ENCODE results near the gene CDKAL1.
"Not testable (repeated sequence)": the region's sequence is repeated elsewhere in the genome, so short reads cannot be mapped to it uniquely, and the experiment has no call there.

The CDKAL1 gene

DNA sequence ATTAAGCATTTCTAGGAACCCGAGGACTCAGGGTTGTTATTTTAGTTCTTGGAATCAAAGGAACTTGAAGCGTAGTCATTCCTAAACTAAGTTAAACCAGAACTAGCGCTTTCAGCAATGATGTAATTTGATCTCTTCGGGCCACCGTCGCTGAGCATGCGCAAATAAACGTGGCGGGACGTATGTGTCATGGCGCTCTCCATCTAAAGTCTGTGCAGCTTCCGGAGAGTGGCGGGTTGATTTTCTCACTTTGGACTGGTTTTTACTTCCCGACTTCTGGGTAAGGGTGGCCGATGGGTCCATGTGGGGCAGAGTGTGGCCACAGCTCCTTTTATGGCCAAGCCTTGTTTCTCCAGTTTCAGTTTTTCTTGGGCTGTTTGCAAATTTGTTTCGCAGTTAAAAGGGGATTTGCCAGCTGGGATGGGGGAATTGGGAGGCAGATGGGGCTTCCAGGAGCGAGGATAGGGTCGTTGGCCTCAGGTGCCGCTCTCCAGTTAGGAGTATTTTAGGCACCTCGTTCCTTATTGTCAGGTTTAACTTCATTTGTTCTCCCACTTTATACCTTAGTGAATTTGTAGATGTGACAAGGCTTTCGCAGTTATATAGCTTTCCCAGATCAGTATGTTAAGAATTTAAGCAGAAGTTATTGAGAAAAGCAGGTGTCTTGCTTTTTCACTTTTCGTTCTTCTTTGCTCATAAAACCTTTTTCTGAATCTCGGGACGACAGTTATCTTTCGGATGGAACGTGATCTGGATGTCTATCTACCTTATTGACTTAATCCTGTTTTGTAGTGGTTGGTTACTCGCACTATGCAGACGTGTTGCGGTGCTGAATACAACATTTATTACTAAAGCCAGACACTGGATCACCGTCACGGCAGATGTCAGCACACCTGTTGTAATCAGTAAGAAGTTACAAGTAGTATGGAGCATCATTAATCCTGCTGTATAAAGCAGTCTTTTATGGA, at the start of gene CDKAL1:
Gene CDKAL1 (plus strand): TSS at position 163 of the 968 bp plus-strand sequence. CDS start 11,894 bp downstream, outside the sequence.
- DNase-seq: peak; percentile 97

DNA sequence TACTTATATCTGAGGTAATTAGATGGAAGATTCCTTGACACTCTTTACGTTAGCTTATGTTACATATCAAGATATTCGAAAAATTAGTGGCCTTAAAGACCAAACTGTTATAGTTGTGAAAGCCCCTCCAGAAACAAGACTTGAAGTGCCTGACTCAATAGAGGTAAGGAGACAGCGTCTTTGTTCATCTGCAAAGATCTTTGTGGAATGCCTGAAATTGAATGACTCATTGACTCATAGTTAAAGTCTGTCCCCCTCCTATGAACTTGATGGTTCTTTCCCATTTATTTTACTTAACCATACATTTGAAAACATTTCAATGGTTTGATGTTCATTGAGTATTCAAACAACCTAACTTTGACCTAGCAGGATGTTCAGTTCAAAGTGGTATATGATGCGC, 47.6 kb upstream of the CDKAL1 start:
- DNase-seq: no peak

DNA sequence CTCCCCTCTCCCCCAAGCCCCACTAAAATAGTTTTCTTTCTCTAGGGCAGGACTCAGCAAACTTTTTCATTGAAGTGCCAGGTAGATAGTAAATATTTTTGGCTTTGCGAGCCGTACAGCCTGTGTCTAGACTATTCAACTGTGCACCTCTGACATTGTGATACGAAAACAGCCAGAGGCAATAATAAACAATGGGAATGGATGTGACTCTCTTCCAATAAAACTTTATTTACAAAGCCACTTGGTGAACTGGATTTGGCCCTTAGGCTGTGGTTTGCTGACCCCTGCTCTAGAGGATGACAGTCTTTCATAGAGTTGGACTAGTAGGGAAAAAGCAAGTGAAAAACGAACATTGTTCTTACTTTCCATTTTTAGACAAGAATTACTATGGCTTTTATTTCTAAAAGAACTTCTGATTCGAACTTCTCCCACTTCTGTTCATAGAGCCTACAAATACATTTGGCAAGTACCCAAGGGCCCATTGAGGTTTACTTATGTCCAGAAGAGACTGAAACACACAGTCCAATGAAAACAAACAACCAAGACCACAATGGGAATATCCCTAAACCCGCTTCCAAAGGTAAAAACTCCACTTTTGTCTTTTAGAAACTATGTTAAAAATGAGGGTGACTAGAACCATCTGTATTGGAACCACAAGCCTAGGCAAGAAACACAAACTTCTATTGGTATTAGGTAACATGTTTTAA, 46.4 kb upstream of the CDKAL1 start:
- no peak for DNase-seq

DNA sequence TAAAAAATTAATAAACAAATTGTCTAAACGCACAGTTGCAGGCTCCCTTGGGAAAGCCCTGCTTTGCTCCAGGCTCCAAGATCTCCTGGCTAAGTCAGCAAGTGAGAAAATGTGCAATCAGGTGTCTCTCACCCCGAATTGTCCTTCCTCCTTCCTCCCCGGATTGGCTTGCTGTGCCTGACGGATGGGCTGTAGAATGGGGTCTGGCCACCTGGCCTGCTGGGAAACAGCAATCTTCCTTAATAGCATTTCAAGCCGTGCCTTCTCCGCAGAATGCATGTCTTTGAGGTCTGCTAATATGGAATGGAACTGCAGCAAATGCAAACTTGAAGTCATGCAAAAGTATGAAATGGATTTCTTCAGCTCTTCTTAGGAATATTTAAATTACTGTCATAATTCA, 43.7 kb upstream of the CDKAL1 start:
- DNase-seq: no peak

DNA sequence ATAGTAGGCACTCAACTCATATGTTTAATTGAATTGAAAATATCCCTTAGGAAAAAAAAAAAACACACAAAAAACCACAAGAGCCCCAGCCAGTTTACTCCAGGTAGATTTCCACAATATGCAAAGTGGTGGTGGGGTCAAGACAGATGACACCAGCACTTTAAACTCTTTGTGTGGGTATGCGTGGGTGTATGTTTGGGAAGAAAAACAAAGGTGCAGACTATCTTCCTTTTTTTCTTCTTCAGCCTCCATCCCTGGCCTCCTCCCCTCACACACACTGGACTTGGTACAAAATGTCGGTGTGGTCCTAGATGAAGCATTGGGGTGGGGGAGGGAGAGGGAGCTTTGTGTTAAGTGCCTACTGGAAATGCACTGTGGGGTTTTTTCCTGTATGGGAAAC, 42.2 kb upstream of the CDKAL1 start:
- no peak for DNase-seq

DNA sequence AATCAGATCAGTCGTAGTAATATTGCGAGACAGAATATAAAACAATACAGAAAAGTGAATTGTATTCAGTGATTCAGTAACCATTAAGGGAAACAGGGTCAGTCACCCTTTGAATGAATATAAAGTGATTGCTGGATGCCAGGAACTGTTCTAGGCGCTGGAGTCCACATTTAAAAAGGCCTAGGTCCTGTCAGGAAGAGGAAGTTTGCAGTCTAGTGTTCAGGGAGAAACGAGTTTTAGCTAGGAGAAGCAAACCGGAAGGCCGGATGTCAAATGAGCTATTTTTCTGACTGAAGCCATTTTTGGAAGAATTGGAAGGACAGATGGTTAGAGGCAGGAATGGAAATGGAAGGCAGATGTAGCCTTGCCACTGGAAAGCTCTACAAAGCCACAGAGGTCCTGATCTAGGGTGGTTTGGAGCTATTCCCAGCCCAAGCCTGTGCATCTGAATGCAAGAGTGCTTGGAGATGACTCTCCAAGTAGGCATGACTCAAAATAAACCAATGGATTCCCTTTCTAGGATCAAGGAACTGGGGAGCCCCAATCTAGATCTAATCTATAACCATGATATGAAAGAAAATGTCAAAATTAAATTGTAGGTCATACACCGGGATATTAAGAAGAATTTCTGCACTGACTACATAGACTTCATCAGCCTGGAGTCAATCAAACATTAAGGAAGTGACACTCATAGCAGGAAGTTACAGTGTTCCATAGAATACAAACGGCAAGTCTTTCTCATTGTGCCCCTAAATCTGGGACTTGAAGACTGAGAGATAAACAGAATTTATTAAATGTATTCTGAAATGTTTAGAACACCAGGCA, 36.8 kb upstream of the CDKAL1 start:
- DNase-seq: no peak

DNA sequence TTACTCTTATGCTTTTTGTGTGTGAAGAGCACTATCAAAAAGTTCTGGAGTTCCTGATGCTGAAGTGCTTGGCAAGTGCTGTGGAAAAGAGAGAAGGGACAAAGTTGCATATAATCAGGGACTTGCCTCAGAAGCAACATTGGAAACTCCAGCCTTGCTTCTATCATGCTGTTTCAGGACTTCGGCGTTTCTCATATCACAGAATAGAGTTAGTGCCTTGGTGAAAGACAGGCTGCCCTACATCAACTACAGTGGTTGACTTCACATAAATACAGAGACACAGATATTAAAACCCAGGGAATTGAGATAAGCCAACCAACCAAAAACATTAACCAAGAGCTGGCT, 36.2 kb upstream of the CDKAL1 start:
- no peak for DNase-seq

DNA sequence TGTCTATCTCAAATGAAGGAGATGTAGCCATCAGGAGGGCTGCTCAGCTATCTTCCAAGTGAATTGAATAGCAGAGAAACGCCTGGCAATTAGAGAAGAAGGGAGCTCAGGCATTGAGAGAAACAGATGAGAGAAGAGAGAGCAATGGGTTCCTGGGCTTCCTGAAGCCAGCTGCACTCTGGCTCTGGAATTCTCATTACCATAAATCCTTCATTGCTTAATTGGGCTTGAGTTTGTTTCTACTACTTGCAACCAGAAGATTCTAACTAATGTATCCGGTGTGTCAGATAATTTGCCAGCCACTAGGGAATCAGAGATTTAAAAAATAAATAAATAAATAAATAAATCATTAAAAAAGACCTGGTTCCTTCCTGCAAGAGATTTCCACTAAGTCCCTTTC, 25.0 kb upstream of the CDKAL1 start:
- no peak for DNase-seq

DNA sequence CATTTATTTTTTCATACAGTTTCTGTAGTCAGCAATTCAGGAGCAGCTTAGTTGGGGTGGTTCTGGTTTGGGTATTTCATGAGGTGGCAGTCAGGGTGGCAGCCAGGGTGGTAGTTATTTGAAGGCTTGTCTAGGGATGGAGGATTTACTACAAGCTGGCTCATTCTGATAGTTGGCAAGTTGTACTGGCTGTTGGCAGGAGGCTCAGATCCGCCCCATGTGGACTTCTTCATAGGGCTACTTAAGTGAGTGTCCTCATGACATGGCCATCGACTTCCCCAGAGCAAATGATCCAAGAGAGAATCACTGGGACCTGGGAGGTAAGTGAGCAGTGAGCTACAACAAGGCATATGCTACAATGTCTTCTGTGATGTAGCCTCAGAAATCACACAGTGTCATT, 22.4 kb upstream of the CDKAL1 start:
- no peak for DNase-seq

DNA sequence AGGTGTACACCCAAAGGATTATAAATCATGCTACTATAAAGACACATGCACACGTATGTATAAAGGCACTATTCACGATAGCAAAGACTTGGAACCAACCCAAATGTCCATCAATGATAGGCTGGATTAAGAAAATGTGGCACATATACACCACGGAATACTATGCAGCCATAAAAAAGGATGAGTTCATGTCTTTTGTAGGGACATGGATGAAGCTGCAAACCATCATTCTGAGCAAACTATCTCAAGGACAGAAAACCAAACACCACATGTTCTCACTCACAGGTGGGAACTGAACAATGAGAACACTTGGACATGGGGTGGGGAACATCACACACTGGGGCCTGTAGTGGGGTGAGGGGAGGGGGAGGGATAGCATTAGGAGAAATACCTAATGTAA, 9.0 kb upstream of the CDKAL1 start:
- DNase-seq: not testable (repeated sequence)

DNA sequence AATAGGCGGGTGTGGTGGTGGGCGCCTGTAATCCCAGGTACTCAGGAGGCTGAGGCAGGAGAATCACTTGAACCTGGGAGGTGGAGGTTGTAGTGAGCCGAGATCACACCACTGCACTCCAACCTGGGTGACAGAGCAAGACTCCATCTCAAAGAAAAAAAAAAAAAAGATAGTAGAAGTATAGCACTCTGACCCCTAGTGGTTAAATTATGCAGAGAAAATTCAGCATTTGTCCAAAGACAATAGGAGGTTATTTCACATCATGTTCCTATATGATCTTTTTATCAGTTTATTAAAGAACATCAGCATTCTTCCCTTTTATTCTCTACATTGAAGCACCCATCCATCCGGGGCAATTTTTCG, 5.2 kb upstream of the CDKAL1 start:
- DNase-seq: peak; percentile 77

DNA sequence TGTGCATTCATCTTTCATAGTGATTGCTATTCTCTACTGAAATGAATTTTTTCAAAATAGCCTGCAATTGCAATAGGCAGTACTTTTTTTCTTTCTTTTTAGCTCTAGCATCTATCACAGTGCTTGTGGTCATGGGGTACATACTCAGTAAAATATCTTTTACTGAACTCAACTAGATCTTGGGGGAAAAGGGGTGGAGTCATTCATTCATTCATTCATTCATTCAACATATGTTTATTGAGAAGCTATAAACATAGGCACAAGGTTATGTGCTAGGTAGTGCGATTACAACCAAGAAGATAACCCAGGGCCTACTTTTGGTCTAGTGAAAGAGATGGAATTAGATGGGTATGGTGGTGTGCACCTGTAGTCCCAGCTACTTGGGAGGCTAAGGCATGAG, 1.4 kb upstream of the CDKAL1 start:
- no peak for DNase-seq

DNA sequence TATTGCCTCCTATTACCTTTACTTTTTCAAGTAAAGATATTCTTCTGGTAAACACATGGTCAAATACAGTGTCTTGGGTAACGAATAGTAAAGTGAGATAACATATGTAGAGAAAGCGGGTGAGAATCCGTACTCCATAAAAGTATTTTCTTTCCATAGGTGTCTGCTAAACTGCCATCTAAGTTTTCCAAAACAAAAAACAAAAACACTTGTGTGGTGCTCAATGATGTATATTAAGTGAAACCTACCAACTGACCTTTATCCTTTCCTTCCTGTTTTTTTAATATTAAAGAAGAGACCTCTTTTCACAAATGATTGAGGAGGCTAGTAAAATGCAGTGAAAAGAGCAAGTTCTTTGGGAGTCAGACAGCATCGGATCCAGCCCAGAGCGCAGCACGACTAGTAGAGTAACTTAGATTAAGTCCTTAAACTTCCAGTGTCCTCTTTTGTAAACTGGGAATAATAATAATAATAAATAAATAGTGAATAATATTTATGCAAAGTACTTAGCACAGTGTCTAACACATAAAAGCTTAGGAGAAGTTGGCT, 437 bp upstream of the CDKAL1 start:
- DNase-seq: no peak

DNA sequence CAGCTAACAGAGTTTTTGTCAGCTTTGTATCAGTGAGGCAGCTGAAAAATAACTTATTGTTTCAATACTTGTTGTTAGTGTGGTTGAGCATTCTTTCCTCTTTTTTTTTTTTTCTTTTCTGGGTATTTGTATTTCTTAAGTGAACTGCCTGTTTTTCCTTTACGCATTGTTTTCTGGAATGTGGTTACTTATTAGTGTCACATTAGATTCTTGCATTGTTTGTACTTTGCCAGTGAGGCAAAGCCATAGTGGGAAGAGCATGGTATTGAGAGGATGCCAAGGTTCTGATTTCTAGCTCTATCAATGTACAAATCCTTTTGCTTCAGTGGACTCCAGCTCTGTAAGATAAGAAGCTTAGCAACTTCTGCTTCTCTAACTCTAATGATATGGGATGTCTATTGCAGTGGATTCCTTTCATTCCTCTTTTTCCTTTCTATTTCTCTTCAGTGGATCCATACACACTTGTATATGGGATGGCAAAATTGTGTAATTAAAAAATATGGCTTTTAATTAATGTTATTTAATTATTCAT, 3.9 kb downstream of the CDKAL1 start:
- no peak for DNase-seq

DNA sequence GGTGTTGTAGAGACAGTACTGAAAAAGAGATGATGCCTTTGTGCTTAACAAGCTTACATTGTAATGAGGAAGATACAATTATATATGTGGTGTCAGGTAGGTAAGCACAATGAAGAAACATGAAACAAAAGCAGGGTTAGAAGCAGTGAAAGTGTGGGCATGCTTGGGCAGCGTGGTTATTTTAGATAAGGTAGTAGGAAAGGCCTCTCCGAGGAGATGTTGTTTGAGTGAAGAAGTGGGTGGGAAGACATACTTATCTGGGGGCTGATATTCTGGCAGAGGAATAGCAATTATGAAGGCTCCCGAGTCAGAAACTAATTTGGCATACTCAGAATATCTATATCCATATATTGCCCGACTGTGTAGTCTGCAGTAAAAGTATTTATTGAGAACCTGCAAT, 4.7 kb downstream of the CDKAL1 start:
- no peak for DNase-seq

DNA sequence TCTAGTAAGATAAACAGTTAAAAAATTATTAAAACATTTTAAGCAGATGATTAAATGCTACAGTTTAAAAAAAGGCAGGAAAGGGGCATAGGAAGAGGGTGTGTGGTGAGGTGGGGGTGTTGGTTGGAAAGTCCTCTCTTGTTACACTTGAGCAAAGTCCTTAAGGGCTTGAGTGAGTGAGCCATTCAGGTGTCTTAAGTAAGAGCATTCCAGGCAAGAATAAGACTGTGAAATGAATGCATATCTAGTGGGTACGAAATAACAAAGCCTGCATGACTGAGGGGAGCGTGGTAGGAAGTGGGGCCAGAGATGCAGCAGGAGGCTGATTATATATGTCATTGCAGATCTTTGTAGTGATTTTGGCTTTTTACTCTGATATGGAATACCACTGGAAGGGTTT, 5.1 kb downstream of the CDKAL1 start:
- DNase-seq: no peak

DNA sequence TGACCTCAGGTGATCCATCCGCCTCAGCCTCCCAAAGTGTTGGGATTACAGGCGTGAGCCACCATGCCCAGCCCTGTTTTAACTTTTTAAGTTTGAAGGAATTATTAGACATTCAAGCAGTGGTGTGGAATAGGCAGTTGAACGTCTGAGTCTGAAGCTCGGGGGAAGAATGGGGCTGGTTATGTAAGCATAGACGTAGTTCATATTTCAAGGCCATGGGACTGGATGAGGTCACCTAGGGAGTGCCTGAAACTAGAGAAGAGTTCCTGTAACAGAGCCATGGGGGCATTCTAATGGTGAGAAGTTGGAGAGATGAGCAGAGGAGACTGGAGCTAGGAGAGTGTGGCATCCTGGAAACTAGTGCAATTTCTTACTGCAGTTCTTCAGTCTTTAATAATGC, 6.4 kb downstream of the CDKAL1 start:
- DNase-seq: no peak

DNA sequence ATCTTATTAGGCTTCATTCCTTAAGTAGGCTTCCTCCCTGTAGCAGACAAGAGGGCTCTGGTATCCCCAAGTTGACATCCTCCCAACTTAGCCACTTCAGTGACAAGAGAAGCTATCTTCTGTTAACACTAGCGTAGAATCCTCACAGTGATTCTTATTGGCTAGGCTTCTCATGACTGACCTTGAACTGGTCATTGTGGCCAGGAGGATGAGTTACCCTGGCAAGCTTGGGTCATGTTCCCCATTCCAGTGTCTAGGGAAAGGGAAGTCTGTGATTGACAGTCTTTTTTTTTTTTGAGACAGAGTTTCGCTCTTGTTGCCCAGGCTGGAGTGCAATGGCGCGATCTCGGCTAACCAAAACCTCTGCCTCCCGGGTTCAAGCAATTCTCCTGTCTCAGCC, 7.1 kb downstream of the CDKAL1 start:
- no peak for DNase-seq

DNA sequence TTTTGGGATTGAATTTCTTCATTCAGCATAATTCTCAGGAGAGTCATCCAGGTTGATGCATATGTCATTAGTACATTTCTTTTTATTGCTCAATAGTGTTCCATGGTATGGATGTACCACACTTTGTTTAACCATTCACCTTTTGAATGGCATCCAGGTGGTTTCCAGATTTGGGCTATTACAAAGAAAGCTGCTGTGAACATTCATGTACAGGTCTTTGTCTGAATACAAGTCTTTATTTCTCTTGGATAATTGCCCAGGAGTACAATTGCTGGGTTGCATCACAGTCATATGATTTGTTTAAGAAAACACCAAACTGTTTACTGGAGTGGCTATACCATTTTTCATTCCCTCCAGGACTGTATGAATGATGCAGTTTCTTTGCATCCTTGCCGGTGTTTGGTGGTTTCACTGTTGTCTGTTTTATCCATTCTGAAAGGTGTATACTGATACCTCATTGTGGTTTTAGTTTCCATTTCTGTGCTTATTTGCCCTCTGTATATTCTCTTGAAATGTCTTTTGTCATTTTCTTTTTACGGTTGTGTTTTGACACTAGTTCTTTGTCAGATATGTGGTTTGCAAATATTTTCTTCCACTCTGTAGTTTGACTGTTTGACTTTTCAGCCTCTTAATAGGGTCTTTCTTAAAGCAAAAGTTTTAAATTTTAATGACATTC, 8.8 kb downstream of the CDKAL1 start:
- DNase-seq: peak; percentile 30

DNA sequence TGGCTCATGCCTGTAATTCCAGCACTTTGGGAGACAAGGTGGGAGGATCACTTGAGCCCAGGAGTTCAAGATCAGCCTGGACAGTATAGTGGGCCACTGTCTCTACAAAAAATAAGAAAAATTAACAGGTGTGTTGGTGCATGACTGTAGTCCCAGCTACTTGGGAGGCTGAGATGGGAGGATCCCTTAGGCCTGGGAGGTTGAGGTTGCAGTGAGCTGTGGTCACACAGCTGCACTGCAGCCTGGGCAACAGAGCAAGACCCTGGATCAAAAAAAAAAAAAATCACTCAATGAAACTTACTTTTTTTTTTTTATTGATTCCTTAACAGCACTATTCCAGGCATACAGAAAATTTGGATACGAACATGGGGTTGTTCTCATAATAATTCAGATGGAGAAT, 14.0 kb downstream of the CDKAL1 start:
- DNase-seq: no peak

DNA sequence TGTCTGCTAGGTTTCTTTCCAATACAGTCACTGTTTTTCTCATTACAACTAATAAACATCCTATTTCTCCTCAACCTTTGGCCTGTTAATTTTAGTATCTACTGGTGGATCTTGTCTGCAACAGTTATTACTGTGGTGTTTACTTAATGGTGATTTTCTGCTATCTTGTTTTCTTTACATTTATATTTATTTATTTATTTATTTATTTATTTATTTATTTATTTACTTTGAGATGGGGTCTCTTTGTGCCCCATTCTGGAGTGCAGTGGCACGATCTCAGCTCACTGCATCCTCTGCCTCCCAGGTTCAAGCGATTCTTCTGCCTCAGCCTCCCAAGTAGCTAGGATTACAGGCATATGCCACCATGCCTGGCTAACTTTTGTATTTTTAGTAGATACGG, 15.1 kb downstream of the CDKAL1 start:
- DNase-seq: not testable (repeated sequence)

DNA sequence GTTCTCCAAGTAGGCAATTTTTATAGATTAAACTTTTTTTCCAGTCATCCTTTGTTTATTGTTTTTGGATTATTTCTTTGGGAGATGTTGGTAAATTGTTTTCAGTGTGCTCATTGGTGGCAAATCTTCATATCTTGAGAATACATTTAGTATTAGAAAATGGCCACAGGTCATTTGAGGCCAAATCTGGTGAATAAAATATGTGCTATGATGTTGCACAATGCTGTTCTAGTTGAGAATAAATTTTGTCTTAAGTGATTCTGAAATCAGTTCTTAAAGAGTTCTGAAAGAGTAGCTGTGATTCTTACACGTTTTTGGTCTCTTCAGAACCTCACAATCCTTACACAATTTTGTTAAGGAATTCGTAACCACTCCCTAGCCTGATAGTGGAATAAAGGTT, 20.1 kb downstream of the CDKAL1 start:
- no peak for DNase-seq
